ENCODE data around the gene ADAT1. TPM values are rescaled to one million over a fixed set of nuclear protein-coding genes. Genes with fewer than 3 reads are reported as not detected.

The ADAT1 gene
- total RNA-seq, 1 donor from 2014 or later, result 56.9 TPM

- no peak for DNase-seq (ENCODE audit: low read depth in 2 of 2)
Measured at GRCh38 chr16:75576384-75576811, 46.7 kb downstream of the ADAT1 start.

GRCh38 chr16:75575958-75576357, 47.1 kb downstream of the ADAT1 start:
- DNase-seq (ENCODE audit: low read depth in 2 of 2), result no peak

- DNase-seq (ENCODE audit: low read depth in 2 of 2), result no peak
Measured at GRCh38 chr16:75573955-75574354, 49.1 kb downstream of the ADAT1 start.

DNA sequence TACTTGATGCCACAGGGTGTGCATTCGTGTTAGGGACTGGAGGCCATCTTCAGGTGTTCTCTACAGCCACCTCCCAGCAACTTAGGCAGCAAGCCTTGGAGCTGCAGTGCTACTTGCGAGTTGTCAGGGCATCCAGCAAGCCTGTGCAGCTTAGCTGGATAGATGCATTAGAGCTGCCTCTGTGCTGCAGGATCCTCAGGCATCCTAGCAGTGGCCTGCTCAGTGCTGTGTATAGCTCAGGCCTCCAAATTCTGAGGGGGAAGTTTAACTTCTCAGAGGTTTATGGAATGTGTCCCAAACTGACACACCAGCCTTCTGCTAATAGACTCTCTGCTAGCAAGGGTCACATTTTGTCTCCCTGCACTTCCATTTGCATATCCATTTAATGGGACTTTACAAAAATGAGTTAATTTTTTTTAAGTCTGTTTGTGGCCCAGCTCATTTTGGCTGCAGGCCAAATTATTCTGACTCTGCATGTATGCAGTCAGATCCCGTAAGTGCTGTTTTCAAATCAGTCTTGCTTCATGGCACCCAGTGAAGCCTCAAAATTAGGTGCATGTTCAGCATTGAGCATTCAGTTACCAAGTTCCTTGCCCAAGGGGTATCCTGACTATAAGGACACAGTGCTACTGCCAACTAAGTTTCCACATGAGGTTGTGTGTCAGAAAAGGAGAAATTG, 50.1 kb downstream of the ADAT1 start:
- peak in 1 of 2 donors; percentile 26 for DNase-seq (ENCODE audit: low read depth in 2 of 2)

DNA sequence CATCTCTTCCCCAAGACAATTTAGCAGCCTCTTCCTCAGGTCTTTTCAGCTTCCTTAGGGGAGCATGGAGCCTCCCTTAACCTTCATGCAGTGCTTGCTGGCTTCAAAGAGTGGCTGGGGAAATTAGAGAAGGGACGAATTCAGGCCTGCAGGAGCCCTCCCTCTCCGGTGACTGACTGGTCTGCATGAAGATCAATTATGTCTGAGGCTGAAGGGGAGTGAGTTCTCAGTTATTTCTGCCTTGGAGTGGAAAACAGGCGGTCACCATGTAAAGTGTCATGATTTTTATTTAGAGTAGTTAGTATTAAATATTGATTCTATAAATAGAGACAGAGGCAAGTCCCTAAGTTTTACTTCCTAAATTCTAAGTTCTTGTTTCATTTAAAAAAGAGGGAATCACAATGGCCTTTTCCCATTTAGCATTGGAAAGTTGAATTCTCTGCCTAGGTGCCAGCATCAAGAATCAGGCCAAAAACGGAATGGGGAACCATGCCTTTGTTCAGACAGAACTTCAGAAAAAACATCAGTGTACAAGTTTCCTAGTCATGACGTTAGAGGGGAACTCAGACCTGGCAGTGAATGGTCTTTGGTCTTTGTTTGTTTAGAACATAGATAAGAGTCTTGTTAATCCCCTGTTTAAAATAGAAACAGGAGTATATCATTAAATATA, 52.5 kb downstream of the ADAT1 start:
- no peak for DNase-seq (ENCODE audit: low read depth in 2 of 2)

- peak in 1 of 2 donors; percentile 63 for DNase-seq (ENCODE audit: low read depth in 2 of 2)
Measured at GRCh38 chr16:75567911-75568310, 55.2 kb downstream of the ADAT1 start.

DNA sequence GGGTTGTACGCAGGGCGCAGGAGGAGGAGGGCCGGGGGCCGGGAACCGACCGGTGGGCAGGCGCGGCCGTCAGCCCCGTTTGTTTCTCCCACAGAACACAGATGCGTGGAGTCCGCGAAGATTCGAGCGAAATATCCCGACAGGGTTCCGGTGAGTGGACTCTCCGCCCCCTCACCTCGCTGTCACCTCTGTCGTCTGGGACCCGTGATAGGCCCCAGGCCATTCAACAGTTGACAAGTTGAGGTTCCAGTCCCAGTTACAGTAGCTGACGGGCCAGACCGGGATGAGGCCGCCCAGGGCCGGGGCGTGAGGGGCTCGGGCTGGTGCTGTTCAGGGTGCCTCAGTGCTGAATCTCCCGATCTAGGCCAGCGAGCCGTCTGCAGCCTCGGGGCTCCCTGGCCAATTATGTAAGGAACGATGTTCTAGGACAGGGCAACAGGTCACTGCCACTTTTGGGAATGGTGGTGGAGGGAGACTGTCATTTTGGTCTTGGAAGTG, 56.3 kb downstream of the ADAT1 start:
- peak; percentile 27 to 52 for DNase-seq (ENCODE audit: low read depth in 2 of 2)

DNA sequence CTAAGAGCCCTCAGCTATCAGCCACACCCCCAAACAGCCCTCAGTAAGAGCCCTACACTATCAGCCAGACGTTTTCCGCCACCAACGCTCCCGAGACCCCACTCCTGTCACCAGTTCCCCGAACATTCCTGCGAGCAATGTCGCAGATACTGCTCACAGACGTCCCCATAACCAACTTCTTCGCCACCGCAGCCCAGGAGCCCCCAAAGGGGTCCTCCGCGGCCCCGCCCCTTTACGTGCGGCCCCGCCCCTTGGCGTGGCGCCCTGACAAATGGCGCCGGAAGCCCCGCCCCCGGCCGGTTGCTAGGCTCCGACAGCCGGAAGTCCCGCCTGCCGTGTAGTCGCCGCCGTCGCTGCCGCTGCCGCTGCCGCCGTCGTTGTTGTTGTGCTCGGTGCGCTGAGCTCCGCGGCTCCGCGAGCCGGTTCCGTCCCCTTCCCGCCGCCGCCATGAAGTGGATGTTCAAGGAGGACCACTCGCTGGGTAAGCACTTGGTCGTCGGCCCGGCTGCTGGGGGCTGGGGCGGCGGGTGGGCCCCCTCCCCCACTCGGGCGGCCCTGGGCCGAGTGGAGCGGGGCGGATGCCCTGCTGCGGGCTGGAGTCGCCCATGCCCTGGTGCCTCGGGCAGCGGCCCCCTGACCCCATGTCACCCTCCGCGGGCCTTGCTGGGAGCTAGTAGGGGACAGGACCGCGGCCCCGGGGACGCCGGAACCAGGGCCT, 56.9 kb downstream of the ADAT1 start, which contains the start of gene GABARAPL2:
GABARAPL2 (plus strand) TSS at position 340 of the 718 bp plus-strand sequence; CDS start at position 448, 108 bp downstream.
- DNase-seq (ENCODE audit: low read depth in 2 of 2), result peak; percentile 84 to 88

DNA sequence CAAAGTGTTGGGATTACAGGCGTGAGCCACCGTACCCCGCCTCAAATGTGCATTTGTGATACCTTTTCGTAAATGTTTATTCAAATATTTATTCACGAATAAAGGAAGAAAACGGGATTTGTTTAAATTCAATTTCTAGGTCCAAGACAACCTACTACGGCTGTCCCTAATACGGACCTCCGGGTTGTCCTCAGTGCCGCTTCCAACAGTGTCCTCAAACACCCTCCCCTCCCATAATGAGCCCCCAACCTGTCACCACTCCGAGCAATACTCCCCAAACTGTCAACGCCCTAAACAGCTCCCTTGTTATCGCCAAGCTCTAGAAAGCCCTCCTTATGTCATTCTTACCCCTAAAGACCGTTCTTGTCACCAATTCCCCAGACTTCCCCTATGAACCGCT, 57.4 kb downstream of the ADAT1 start:
- DNase-seq (ENCODE audit: low read depth in 2 of 2), result no peak

GRCh38 chr16:75559564-75560372, 63.3 kb downstream of the ADAT1 start:
- no peak for DNase-seq (ENCODE audit: low read depth in 2 of 2)

DNA sequence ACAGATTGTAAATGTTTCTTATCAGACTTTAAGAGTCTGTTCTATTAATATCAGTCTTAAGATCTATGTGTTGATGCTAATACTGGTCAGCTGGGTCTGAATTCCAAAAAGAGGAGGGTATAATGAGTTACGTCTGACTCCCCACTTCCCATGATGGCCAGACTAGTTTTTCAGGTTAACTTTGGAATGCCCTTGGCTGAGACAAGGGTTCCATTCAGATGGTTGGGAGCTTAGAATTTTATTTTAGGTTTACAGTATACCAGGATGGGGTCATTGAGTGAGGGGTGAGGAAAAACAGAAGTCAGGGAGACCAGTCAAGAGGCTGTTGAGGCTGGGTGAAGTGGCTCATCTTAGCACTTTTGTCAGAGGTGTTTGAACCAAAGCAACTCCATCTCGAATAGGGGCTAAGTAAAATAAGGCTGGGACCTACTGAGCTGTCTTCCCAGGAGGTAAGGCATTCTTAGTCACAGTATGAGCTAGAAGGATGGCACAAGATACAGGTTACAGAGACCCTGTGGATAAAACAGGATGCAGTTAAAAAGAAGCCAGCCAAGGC, 64.2 kb downstream of the ADAT1 start:
- DNase-seq (ENCODE audit: low read depth in 2 of 2), result no peak

- no peak for DNase-seq (ENCODE audit: low read depth in 2 of 2)
Measured at GRCh38 chr16:75556431-75556950, 66.6 kb downstream of the ADAT1 start.

DNA sequence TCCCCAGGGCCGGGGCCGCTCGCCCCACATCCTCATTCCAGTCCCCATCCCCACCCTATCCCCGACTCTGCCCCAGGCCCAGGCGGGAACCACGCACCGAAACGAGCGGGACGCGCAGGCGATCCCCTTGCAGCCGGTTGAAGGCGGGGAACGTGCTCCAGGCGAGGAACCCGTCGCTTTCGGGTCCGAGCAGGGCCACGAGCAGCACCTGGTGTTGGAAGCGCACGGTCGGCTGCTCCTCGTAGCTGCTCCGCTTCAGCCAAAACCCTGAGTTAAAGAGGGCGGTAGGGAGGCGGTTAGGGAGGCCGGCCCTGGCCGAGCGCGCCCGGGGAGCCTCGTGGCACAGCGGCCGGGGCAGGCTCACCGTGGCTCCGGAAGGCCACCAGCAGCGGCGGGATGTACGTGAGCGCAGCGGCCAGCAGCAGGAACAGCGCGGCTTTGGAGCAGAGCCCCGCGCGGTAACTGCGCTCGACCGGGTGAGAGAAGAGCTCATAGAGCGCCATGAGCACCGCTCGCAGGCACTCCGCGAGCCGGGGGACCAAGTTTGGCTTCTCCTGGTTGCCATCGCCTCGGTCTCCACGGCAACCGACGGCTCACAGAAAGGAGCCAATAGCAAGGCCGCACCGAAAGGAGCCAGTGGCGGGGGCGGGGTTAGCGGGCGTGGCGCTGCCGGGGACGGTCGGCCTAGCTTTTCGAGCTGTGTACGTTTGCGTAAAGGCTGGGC, 67.2 kb downstream of the ADAT1 start, which contains the start of gene TMEM231:
TMEM231 (minus strand) TSS at position 546 of the 724 bp plus-strand sequence; CDS start at position 503, 43 bp downstream.
- DNase-seq (ENCODE audit: low read depth in 2 of 2), result peak; percentile 92 to 93

DNA sequence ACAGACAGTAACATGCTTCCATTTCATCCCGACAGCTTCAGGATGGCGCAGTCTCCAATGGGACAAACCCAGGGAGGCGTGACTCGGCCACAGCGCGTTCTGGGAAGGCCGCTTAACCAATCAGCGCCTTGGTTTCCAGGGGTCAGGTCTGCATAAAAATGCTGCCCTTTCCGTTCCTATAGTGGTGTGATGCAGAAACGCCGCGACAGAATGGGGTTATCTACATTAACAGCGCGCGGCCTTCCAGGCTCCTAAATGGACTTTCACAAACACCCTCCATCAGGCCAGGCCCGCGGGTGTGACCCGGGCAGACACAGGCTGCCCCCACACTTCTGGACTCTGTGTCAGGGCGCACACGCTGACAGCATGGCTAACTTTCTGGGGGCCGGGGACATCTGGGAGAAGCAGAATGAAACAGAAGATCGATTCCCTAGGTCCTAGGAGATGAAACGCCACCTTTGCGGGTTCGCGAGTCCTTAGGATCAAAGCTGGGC, 67.8 kb downstream of the ADAT1 start:
- DNase-seq (ENCODE audit: low read depth in 2 of 2), result peak; percentile 91 to 94

DNA sequence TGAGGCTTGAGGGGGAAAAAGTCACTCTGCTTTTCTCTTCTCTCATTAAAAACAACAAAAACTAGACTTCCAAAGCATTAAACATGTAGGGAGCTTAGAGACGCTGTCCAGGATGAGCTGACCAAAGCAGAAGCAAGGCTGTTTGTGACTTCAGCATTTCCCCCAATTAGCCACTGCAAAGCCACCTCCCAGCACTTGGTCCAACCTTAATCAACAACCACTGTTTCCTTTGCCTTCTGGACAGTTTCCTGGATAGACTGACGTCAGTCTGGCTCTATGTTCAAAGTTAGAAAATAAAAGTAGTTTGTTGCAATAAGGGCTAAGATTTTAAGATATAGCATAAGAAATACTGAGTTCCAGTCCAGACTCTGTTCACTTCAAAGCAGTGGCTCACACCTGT, 70.1 kb downstream of the ADAT1 start:
- DNase-seq (ENCODE audit: low read depth in 2 of 2), result peak; percentile 32 to 76

DNA sequence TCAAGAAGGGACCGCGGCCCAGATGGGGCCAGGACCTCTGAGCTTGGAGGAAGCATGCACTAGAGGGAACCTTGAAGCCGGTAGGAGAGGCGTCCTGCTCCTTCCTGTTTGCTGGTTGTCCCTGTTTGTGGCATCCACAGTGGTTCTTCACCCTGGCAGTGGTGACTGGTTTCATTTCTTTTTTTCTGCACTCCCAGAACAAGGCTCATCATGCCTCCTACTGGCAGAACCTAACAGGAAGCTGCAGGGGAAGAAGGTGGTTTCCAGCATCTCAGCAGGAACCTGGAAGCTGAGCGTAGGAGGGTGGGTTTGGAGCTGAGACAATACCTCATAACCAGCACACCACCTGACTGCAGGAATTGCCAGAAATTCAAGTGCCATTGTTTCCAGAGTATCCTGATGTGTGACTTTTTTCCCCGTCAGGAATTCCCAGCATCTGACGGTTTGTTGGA, 72.8 kb downstream of the ADAT1 start:
- DNase-seq (ENCODE audit: low read depth in 2 of 2), result peak; percentile 55 to 91

Measured in lung microvascular endothelial cell (primary cell).